Measurements from ENCODE around the gene ELP5.
A peak's percentile ranks its signal among the peaks of the same experiment; 100 is the strongest.

DNA sequence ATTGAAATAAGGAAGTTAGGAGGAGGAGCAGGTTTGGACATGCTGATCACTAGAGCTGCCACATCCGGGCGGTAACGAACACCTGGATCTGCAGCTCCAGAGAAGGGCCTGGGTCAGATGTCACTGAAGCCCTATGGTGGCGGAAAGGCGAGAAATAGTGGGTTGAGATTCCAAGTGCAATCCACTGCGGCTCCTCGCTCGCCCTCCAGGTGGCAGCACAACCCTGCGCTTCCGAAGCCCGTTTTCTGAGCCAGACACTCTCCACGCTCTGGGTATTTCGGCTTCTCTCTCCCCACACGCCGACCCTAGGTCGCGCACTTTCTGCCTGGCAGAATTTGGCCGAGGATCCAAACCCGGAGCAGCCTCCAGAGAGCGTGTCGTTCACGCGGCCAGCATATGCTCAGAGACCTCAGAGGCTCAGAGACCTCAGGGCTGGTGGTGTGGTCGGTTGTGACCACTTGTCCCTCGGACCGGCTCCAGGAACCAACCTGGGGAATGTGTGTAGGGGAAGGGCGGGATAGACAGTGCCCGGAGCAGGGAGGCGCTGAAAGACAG, 28.6 kb downstream of the ELP5 start:
- TF ChIP-seq, protein P1, sequence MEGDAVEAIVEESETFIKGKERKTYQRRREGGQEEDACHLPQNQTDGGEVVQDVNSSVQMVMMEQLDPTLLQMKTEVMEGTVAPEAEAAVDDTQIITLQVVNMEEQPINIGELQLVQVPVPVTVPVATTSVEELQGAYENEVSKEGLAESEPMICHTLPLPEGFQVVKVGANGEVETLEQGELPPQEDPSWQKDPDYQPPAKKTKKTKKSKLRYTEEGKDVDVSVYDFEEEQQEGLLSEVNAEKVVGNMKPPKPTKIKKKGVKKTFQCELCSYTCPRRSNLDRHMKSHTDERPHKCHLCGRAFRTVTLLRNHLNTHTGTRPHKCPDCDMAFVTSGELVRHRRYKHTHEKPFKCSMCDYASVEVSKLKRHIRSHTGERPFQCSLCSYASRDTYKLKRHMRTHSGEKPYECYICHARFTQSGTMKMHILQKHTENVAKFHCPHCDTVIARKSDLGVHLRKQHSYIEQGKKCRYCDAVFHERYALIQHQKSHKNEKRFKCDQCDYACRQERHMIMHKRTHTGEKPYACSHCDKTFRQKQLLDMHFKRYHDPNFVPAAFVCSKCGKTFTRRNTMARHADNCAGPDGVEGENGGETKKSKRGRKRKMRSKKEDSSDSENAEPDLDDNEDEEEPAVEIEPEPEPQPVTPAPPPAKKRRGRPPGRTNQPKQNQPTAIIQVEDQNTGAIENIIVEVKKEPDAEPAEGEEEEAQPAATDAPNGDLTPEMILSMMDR (IDR thresholded peaks at IDR 0.05; ENCODE audit: low read depth, low read length): peak; percentile 74
- no peak for TF ChIP-seq EZH2phosphoT487 (IDR thresholded peaks at IDR 0.05; ENCODE audit: low read depth)
